ENCODE data around the gene WIZ. TPM values are rescaled to one million over a fixed set of nuclear protein-coding genes. Genes with fewer than 3 reads are reported as not detected.
A peak's percentile ranks its signal among the peaks of the same experiment; 100 is the strongest.
"Not testable (repeated sequence)": the region's sequence is repeated elsewhere in the genome, so short reads cannot be mapped to it uniquely, and the experiment has no call there.

WIZ gene
- polyA plus RNA-seq, 4 donors, result 23.7 to 47.6 (median 38.8) TPM

GRCh38 chr19:15419413-15420025, 30.2 kb downstream of the WIZ start:
- DNase-seq (ENCODE audit: low read depth in 4 of 4, low spot score in 2 of 4), result no peak

- DNase-seq (ENCODE audit: low read depth in 4 of 4, low spot score in 2 of 4), result peak; percentile 98 to 100 (median 99)
Observed at GRCh38 chr19:15418579-15419412, 31.0 kb downstream of the WIZ start, which contains the start of gene AKAP8L. AKAP8L (minus strand) TSS chr19:15418988; CDS start chr19:15418923, 65 bp downstream.

GRCh38 chr19:15418231-15418578, 31.6 kb downstream of the WIZ start:
- peak in 1 of 4 donors; percentile 33 for DNase-seq (ENCODE audit: low read depth in 4 of 4, low spot score in 2 of 4)

GRCh38 chr19:15417699-15418098, 32.1 kb downstream of the WIZ start:
- no peak for DNase-seq (ENCODE audit: low read depth in 4 of 4, low spot score in 2 of 4)

- no peak for DNase-seq (ENCODE audit: low read depth in 4 of 4, low spot score in 2 of 4)
Observed at GRCh38 chr19:15412832-15413231, 36.9 kb downstream of the WIZ start.

GRCh38 chr19:15411351-15411750, 38.4 kb downstream of the WIZ start:
- not testable (repeated sequence) for DNase-seq (ENCODE audit: low read depth in 4 of 4, low spot score in 2 of 4)

GRCh38 chr19:15404780-15405211, 45.0 kb downstream of the WIZ start:
- no peak for DNase-seq (ENCODE audit: low read depth in 4 of 4, low spot score in 2 of 4)

GRCh38 chr19:15404097-15404779, 45.5 kb downstream of the WIZ start:
- no peak for DNase-seq (ENCODE audit: low read depth in 4 of 4, low spot score in 2 of 4)

- DNase-seq (ENCODE audit: low read depth in 4 of 4, low spot score in 2 of 4), result no peak
Observed at GRCh38 chr19:15403151-15403531, 46.6 kb downstream of the WIZ start.

GRCh38 chr19:15402411-15403150, 47.2 kb downstream of the WIZ start:
- DNase-seq (ENCODE audit: low read depth in 4 of 4, low spot score in 2 of 4), result no peak

GRCh38 chr19:15401397-15401710, 48.4 kb downstream of the WIZ start:
- DNase-seq (ENCODE audit: low read depth in 4 of 4, low spot score in 2 of 4), result no peak

- no peak for DNase-seq (ENCODE audit: low read depth in 4 of 4, low spot score in 2 of 4)
Observed at GRCh38 chr19:15400521-15401396, 49.0 kb downstream of the WIZ start.

GRCh38 chr19:15399635-15400034, 50.1 kb downstream of the WIZ start:
- DNase-seq (ENCODE audit: low read depth in 4 of 4, low spot score in 2 of 4), result no peak

GRCh38 chr19:15399234-15399515, 50.6 kb downstream of the WIZ start:
- no peak for DNase-seq (ENCODE audit: low read depth in 4 of 4, low spot score in 2 of 4)

- no peak for DNase-seq (ENCODE audit: low read depth in 4 of 4, low spot score in 2 of 4)
Observed at GRCh38 chr19:15398501-15399233, 51.1 kb downstream of the WIZ start.

GRCh38 chr19:15397782-15398181, 52.0 kb downstream of the WIZ start:
- DNase-seq (ENCODE audit: low read depth in 4 of 4, low spot score in 2 of 4), result no peak

- no peak for DNase-seq (ENCODE audit: low read depth in 4 of 4, low spot score in 2 of 4)
Observed at GRCh38 chr19:15397236-15397635, 52.5 kb downstream of the WIZ start.

GRCh38 chr19:15396436-15396835, 53.3 kb downstream of the WIZ start:
- DNase-seq (ENCODE audit: low read depth in 4 of 4, low spot score in 2 of 4), result no peak

GRCh38 chr19:15395251-15395650, 54.5 kb downstream of the WIZ start:
- DNase-seq (ENCODE audit: low read depth in 4 of 4, low spot score in 2 of 4), result not testable (repeated sequence)

- DNase-seq (ENCODE audit: low read depth in 4 of 4, low spot score in 2 of 4), result no peak
Observed at GRCh38 chr19:15394426-15394825, 55.3 kb downstream of the WIZ start.
